ENCODE data around the gene KRT6B.

- TF ChIP-seq POLR2A (IDR thresholded peaks at IDR 0.05), result no peak
- no peak for TF ChIP-seq CTCF (IDR thresholded peaks at IDR 0.05)
- no peak for TF ChIP-seq EP300 (IDR thresholded peaks at IDR 0.05)
Observed at GRCh38 chr12:52396656-52397055, 55.3 kb downstream of the KRT6B start.

Measured in ovary (tissue), 3 donors.